ENCODE measurements around the gene STUB1.

GRCh38 chr16:652454-653305, 27.5 kb upstream of the STUB1 start:
- TF ChIP-seq CTCF (conservative IDR thresholded peaks at IDR 0.05; ENCODE audit: low read depth in 2 of 2) (no peak), EZH2 (IDR thresholded peaks at IDR 0.05; ENCODE audit: low read depth, unreplicated experiment) (no peak), NANOG (IDR thresholded peaks at IDR 0.05; ENCODE audit: borderline replicate concordance) (no peak), STAT1 (IDR thresholded peaks at IDR 0.05; ENCODE audit: unreplicated experiment) (no peak), JUNB (IDR thresholded peaks at IDR 0.05; ENCODE audit: unreplicated experiment) (no peak), POLR2AphosphoS5 (IDR thresholded peaks at IDR 0.05; ENCODE audit: low read depth) (no peak), EZH2phosphoT487 (IDR thresholded peaks at IDR 0.05; ENCODE audit: unreplicated experiment) (no peak), CREB1 (CRISPR knock-in tag; IDR thresholded peaks at IDR 0.05; ENCODE audit: low read depth) (no peak), ZNF331 (CRISPR knock-in tag; IDR thresholded peaks at IDR 0.05; ENCODE audit: low read depth) (no peak), ZNF114 (CRISPR knock-in tag; IDR thresholded peaks at IDR 0.05) (no peak)
- TF ChIP-seq, protein P1, sequence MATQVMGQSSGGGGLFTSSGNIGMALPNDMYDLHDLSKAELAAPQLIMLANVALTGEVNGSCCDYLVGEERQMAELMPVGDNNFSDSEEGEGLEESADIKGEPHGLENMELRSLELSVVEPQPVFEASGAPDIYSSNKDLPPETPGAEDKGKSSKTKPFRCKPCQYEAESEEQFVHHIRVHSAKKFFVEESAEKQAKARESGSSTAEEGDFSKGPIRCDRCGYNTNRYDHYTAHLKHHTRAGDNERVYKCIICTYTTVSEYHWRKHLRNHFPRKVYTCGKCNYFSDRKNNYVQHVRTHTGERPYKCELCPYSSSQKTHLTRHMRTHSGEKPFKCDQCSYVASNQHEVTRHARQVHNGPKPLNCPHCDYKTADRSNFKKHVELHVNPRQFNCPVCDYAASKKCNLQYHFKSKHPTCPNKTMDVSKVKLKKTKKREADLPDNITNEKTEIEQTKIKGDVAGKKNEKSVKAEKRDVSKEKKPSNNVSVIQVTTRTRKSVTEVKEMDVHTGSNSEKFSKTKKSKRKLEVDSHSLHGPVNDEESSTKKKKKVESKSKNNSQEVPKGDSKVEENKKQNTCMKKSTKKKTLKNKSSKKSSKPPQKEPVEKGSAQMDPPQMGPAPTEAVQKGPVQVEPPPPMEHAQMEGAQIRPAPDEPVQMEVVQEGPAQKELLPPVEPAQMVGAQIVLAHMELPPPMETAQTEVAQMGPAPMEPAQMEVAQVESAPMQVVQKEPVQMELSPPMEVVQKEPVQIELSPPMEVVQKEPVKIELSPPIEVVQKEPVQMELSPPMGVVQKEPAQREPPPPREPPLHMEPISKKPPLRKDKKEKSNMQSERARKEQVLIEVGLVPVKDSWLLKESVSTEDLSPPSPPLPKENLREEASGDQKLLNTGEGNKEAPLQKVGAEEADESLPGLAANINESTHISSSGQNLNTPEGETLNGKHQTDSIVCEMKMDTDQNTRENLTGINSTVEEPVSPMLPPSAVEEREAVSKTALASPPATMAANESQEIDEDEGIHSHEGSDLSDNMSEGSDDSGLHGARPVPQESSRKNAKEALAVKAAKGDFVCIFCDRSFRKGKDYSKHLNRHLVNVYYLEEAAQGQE (IDR thresholded peaks at IDR 0.05; ENCODE audit: unreplicated experiment), result no peak
- TF ChIP-seq, protein P2, sequence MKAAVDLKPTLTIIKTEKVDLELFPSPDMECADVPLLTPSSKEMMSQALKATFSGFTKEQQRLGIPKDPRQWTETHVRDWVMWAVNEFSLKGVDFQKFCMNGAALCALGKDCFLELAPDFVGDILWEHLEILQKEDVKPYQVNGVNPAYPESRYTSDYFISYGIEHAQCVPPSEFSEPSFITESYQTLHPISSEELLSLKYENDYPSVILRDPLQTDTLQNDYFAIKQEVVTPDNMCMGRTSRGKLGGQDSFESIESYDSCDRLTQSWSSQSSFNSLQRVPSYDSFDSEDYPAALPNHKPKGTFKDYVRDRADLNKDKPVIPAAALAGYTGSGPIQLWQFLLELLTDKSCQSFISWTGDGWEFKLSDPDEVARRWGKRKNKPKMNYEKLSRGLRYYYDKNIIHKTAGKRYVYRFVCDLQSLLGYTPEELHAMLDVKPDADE (IDR thresholded peaks at IDR 0.05), result no peak
- TF ChIP-seq, protein P3, sequence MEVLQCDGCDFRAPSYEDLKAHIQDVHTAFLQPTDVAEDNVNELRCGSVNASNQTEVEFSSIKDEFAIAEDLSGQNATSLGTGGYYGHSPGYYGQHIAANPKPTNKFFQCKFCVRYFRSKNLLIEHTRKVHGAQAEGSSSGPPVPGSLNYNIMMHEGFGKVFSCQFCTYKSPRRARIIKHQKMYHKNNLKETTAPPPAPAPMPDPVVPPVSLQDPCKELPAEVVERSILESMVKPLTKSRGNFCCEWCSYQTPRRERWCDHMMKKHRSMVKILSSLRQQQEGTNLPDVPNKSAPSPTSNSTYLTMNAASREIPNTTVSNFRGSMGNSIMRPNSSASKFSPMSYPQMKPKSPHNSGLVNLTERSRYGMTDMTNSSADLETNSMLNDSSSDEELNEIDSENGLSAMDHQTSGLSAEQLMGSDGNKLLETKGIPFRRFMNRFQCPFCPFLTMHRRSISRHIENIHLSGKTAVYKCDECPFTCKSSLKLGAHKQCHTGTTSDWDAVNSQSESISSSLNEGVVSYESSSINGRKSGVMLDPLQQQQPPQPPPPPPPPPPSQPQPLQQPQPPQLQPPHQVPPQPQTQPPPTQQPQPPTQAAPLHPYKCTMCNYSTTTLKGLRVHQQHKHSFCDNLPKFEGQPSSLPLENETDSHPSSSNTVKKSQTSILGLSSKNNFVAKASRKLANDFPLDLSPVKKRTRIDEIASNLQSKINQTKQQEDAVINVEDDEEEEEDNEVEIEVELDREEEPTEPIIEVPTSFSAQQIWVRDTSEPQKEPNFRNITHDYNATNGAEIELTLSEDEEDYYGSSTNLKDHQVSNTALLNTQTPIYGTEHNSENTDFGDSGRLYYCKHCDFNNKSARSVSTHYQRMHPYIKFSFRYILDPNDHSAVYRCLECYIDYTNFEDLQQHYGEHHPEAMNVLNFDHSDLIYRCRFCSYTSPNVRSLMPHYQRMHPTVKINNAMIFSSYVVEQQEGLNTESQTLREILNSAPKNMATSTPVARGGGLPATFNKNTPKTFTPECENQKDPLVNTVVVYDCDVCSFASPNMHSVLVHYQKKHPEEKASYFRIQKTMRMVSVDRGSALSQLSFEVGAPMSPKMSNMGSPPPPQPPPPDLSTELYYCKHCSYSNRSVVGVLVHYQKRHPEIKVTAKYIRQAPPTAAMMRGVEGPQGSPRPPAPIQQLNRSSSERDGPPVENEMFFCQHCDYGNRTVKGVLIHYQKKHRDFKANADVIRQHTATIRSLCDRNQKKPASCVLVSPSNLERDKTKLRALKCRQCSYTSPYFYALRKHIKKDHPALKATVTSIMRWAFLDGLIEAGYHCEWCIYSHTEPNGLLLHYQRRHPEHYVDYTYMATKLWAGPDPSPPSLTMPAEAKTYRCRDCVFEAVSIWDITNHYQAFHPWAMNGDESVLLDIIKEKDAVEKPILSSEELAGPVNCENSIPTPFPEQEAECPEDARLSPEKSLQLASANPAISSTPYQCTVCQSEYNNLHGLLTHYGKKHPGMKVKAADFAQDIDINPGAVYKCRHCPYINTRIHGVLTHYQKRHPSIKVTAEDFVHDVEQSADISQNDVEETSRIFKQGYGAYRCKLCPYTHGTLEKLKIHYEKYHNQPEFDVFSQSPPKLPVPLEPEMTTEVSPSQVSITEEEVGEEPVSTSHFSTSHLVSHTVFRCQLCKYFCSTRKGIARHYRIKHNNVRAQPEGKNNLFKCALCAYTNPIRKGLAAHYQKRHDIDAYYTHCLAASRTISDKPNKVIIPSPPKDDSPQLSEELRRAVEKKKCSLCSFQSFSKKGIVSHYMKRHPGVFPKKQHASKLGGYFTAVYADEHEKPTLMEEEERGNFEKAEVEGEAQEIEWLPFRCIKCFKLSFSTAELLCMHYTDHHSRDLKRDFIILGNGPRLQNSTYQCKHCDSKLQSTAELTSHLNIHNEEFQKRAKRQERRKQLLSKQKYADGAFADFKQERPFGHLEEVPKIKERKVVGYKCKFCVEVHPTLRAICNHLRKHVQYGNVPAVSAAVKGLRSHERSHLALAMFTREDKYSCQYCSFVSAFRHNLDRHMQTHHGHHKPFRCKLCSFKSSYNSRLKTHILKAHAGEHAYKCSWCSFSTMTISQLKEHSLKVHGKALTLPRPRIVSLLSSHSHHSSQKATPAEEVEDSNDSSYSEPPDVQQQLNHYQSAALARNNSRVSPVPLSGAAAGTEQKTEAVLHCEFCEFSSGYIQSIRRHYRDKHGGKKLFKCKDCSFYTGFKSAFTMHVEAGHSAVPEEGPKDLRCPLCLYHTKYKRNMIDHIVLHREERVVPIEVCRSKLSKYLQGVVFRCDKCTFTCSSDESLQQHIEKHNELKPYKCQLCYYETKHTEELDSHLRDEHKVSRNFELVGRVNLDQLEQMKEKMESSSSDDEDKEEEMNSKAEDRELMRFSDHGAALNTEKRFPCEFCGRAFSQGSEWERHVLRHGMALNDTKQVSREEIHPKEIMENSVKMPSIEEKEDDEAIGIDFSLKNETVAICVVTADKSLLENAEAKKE (CRISPR knock-in tag; IDR thresholded peaks at IDR 0.05), result no peak

All from GM23338 (cell line).